Right hindlimb (tissue), 1 donor: ENCODE data around the gene ALDH2.
"Not testable (repeated sequence)": the region's sequence is repeated elsewhere in the genome, so short reads cannot be mapped to it uniquely, and the experiment has no call there.

Experiments used
- DNase-seq: peaks from one replicate; pipeline ENCODE4 v3.0.0-alpha.2; 2018

The ALDH2 gene

GRCh38 chr12:111759991-111760390 is 6.7 kb upstream of the ALDH2 start:
- no peak for DNase-seq

- DNase-seq, result no peak
Observed at GRCh38 chr12:111761099-111761498, 5.6 kb upstream of the ALDH2 start.

- DNase-seq, result no peak
Observed at GRCh38 chr12:111761706-111762105, 5.0 kb upstream of the ALDH2 start.

GRCh38 chr12:111763552-111763951 is 3.2 kb upstream of the ALDH2 start:
- not testable (repeated sequence) for DNase-seq

GRCh38 chr12:111764120-111764821 is 2.5 kb upstream of the ALDH2 start:
- DNase-seq, result no peak

GRCh38 chr12:111767362-111768158 is 827 bp downstream of the ALDH2 start:
- no peak for DNase-seq

GRCh38 chr12:111768159-111768895 is 1.6 kb downstream of the ALDH2 start:
- no peak for DNase-seq

- no peak for DNase-seq
Observed at GRCh38 chr12:111769599-111769998, 2.9 kb downstream of the ALDH2 start.

GRCh38 chr12:111773801-111774551 is 7.2 kb downstream of the ALDH2 start:
- DNase-seq, result peak; percentile 75

- peak; percentile 93 for DNase-seq
Observed at GRCh38 chr12:111775205-111776193, 8.8 kb downstream of the ALDH2 start.

- DNase-seq, result no peak
Observed at GRCh38 chr12:111776836-111777344, 10.2 kb downstream of the ALDH2 start.

GRCh38 chr12:111777345-111778045 is 10.8 kb downstream of the ALDH2 start:
- no peak for DNase-seq

- no peak for DNase-seq
Observed at GRCh38 chr12:111780166-111780565, 13.4 kb downstream of the ALDH2 start.

GRCh38 chr12:111780615-111781014 is 13.9 kb downstream of the ALDH2 start:
- no peak for DNase-seq

GRCh38 chr12:111781085-111781658 is 14.4 kb downstream of the ALDH2 start:
- DNase-seq, result no peak

GRCh38 chr12:111783046-111783445 is 16.3 kb downstream of the ALDH2 start:
- no peak for DNase-seq

GRCh38 chr12:111784953-111785352 is 18.2 kb downstream of the ALDH2 start:
- no peak for DNase-seq

- DNase-seq, result no peak
Observed at GRCh38 chr12:111785651-111786050, 18.9 kb downstream of the ALDH2 start.

GRCh38 chr12:111788178-111788654 is 21.5 kb downstream of the ALDH2 start:
- no peak for DNase-seq

GRCh38 chr12:111789779-111790178 is 23.0 kb downstream of the ALDH2 start:
- DNase-seq, result no peak
